Measurements from ENCODE around the gene LIPE.
"Not testable (repeated sequence)": the region's sequence is repeated elsewhere in the genome, so short reads cannot be mapped to it uniquely, and the experiment has no call there.

LIPE gene

DNA sequence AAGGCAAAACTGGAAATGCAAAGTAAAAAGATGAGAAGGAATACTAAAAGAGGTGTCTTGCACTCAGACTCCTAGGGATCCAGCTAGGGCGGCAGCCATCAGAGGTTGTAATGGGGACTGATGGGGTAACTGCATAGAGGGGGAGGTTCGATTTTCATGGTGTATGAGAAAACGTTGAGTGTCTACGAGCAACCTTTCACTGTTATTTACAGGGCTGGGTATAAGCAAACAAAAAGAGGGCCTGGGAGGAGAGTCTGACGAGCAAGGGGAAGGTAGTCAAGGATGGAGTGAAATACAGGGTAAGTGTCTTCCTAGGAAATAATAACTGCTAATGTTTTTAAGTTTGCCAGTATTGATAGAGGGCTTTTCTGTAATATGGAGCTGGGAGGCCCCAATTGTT is 21.1 kb upstream of the LIPE start:
- not testable (repeated sequence) for DNase-seq (ENCODE audit: low spot score)

GRCh38 chr19:42445948-42446347 is 18.8 kb upstream of the LIPE start:
- no peak for DNase-seq (ENCODE audit: low spot score)

DNA sequence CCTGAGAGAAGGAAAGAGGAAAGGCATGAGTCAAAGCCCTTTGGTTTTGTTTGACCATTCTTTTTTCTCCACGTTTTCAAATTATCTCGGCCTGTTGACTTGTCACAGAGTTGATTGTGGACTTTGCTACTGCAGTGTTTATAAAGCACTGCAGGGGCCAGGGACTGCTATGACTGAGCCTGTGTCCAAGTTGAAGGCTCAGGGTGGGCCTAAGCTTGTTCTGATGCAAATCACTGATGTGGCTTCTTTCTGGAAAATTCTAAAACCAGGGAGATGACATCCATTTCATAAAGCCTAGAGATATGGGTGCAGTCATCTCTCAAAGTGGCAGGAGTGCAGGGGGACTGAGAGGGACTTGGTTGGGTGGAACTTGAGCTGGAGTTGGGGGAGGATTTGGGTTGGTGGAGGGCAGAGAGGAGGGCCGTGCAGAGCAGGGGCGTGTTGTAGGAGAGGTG is 16.8 kb upstream of the LIPE start:
- DNase-seq (ENCODE audit: low spot score) = peak; percentile 60

- no peak for DNase-seq (ENCODE audit: low spot score)
Observed at GRCh38 chr19:42442833-42443232, 15.6 kb upstream of the LIPE start, which contains the start of gene CXCL17. Gene CXCL17 (minus strand): TSS chr19:42442946. CDS start chr19:42442832, 114 bp downstream.

- DNase-seq (ENCODE audit: low spot score) = no peak
Observed at GRCh38 chr19:42441049-42441445, 13.9 kb upstream of the LIPE start.

DNA sequence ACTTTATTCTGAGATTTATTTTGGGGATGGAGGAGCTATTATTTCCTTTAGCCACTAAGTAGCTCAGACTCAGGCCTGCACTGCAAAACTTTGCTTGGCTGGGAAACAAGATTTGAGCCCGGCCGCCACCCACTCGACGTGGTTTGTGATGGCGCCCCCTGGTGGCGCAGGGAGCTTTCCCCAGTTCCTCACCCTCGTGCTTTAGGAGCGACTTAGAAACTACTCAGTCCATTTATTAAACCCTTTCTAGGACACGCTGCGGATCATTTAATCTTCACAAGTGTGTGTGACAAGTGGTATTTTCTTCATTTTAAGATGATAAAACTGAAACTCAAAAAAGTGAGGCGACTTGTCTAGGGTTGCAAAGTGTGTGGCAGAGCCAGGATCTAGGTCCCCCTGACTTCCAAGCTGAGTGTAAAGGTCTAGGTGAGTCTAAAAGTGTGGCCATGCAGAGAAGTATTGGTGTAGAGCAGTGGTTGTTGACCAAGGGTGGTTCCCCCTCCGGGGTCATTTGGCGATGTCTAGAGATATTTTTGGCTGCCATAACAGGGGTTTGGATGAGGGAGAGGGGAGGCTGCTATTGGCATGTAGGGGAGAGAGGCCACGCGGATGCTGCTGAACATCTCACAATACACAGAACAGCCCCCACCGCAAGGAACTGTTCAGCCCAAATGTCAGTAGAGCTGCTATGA is 13.3 kb upstream of the LIPE start:
- DNase-seq (ENCODE audit: low spot score) = peak; percentile 69

- DNase-seq (ENCODE audit: low spot score) = no peak
Observed at GRCh38 chr19:42436006-42436405, 8.8 kb upstream of the LIPE start.

DNA sequence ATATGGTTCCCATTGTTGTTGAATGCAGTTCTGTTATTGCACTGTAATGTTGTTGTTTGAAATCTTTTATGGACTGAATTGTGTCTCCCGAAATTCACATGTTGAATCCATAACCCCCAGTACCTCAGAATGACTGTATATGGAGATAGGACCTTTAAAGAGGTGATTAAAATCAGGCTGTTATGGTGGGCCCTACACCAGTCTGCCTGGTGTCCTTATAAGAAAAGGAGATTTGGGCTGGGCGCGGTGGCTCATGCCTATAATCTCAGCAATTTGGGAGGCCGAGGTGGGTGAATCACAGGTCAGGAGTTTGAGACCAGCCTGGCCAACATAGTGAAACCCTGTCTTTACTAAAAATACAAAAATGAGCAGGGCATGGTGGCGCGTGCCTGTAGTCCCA is 8.1 kb upstream of the LIPE start:
- no peak for DNase-seq (ENCODE audit: low spot score)

GRCh38 chr19:42433503-42434260 is 6.5 kb upstream of the LIPE start:
- peak; percentile 88 for DNase-seq (ENCODE audit: low spot score)

DNA sequence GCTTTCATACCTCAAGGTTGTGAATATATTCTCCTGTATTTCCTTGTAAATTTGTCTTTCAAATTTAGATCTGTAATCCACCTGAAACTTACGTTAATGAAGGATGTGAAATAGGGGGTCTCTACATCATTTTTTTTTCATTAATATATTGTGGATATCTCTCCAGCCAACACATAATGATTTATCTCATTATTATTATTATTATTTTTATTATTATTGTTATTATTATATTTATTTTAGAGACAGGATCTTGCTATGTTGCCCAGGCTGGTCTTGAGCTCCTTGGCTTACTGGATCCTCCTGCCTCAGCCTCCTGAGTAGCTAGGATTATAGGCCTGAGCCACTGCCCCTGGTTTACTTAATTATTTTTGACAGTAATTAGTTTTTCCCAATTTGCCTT is 4.3 kb upstream of the LIPE start:
- DNase-seq (ENCODE audit: low spot score) = no peak

- no peak for DNase-seq (ENCODE audit: low spot score)
Observed at GRCh38 chr19:42428676-42429075, 1.5 kb upstream of the LIPE start.

DNA sequence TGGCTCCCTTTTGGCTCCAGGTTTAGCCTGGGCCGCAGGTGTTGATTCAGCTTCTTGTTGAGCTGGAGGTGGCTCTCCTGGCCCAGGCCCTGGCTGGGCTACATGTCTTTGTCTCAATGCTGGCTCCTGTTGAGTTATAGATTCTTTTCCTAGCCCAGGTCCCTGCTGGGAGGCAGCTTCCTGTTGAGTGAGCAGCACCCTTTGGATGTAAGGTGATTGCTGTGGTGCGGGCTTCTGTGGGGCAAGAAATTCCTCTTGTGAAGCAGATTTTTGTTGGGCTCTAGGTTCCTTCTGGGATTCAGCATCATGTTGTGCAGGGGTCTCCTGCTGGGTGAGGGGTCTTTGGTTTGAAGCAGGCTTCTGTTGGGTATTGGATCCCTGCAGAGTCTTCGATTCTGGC is 545 bp downstream of the LIPE start:
- DNase-seq (ENCODE audit: low spot score) = no peak

DNA sequence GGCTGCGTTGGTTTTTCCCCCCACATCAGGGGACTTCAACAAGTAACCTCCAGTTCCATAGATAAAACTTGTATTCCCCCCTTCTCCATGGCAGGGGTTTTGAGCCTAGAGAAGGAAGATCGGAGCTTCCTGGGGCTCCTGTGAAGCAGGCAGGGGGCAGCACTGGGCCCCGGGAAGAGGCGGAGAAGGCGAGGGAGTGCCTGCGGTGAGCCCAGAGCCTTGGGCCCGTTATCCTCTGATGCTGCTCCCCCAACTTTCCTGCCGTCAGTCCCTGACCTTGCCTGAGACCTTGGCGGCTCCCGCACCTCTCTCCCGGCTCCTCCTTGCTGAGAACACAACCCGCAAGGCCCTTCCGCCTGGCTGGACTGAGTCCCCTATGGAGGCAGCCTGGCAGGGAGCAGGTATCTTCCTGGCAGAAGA is 2.5 kb downstream of the LIPE start:
- no peak for DNase-seq (ENCODE audit: low spot score)

DNA sequence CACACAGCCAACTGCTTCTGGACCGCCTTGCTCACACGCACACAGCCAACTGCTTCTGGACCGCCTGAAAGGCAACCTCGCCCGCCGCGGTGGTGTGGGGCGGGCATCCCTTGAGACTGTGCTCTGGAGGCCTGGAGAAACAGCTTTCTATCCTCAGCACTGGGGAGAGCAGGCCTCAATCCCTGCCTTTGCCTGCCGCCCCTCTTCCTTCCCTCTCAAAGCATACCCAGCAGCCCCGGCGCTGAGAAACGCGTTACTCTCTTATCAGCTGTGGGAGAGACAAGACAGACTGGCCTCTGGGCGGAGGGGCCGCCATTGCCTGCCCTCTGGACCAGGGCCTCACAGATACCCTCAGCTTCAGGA is 2.9 kb downstream of the LIPE start:
- no peak for DNase-seq (ENCODE audit: low spot score)

- peak; percentile 92 for DNase-seq (ENCODE audit: low spot score)
Observed at GRCh38 chr19:42423462-42424344, 3.5 kb downstream of the LIPE start.

DNA sequence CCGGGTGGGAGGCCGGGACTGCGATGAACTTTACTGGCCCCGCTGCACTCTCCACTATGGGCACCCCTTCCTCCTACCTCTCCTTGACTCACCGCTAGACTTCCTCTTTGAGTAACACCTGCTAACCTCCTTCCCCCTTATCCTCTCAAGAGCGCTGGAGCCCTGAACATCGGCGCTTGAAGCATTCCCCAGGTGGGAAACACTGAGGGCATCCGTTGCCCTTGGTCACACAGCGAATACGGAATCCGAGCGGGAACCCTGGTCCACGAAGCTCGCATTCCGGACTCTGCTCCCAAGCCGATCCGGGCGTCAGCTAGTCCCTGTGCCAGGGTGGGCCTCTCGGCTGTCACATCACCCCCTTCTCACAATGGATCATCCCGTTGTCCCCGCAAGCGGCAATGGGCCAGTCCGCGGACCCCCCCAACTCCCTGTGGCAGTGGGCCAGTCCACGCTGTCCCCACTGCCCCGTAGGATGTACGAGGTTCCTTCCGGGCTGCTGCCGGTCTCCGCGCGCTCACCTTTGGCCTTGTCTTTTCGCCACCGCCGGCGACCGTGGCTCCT is 4.2 kb downstream of the LIPE start:
- no peak for DNase-seq (ENCODE audit: low spot score)

- no peak for DNase-seq (ENCODE audit: low spot score)
Observed at GRCh38 chr19:42422092-42422900, 4.9 kb downstream of the LIPE start.

DNA sequence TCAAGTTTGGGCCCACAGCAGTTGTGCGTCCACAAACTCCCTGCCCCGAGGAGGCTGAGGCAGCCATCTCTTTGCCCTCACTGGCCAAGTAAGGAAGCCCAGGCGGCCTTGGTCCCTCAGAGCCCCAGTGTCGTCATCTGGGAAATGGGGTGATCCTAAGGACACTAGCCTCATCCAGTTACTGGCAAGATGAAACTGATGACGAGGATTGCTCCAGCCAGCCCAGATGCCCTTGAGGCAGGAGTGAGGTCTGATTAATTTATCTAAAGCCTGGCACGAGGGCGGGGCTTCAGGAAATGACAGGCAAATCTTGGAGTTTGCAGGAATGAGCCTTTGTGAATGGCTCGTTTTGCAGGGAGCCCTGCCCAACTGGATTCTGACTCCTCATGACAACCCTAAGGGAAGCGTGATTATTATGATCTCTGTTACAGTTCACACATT is 5.6 kb downstream of the LIPE start:
- DNase-seq (ENCODE audit: low spot score) = no peak

DNA sequence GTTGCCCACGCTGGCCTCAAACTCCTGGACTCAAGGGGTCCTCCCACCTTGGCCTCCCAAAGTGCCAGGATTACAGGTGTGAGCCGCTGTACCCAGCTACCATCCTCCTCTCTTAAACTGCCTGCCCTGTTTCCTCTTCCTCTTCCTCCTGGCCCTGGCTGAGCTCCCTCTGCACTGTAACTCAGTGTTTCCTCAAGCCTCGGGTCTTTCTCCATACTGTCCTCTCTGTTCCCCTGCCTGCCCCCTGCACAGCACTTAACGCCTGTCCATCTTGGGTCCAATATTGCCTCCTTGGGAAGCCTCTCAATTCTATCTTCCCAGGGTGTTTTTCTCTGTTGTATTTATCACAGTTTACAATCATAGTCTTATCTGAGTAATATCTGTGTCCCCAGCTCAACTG is 6.1 kb downstream of the LIPE start:
- DNase-seq (ENCODE audit: low spot score) = no peak

DNA sequence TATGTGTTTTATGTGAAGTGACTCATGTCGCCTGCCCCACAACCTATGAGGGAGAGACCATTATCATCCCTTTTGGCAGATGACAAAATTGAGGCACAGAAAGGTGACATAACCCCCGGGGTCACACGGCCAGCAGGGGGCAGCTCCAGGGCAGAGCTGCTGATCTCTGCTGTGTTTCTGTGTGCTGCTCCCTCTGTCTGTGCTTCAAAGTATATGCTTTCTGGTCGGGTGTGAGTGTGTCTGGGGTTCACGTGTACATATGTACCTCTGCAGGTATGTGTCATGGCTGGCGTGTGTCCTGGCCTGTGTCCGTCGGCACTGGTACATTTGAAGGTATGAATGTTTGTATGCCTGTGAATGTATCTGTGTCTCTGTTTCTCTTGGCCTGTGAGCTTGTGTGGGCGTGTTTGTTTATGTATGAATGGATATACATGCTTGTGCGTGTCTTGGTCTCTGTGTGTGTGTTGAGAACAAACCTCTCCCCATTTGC is 7.1 kb downstream of the LIPE start:
- DNase-seq (ENCODE audit: low spot score) = peak; percentile 59

DNA sequence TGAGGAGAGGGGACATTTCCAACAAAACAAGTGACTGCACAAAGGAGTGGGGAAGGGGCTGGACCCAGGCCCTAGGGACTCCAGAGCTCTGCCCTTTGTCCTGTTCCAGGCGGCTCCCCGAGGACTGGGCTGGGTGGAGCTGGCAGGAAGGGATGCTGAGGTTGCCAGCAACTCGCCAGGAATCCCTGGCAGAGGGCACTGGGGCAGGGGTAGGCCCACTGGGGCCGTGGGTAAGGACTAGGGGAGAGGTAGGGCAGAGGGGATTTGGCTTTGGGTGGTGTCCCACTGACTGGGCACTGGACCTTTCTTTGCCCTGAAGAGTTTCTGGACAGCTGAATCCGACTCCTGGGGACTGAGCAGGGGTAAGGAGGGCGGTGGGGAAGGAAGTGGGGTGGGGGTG is 7.9 kb downstream of the LIPE start:
- DNase-seq (ENCODE audit: low spot score) = no peak

All from LoVo (cell line).